HG02588 (cell line): ENCODE data around the gene IL1RAPL1.
"Not testable (repeated sequence)": the region's sequence is repeated elsewhere in the genome, so short reads cannot be mapped to it uniquely, and the experiment has no call there.

Experiments
- ATAC-seq: cut with Tn5 transposase; IDR thresholded peaks from one replicate; pipeline ENCODE4 v1.9.1; 2021; ENCODE audit warnings: mild to moderate bottlenecking, moderate library complexity; ENCODE audit not compliant: unreplicated experiment

The IL1RAPL1 gene

GRCh38 chrX:29242856-29243255 is 655.6 kb downstream of the IL1RAPL1 start:
- ATAC-seq: no peak

GRCh38 chrX:29243942-29244341 is 656.7 kb downstream of the IL1RAPL1 start:
- ATAC-seq: no peak

- no peak for ATAC-seq
These were observed 667.3 kb downstream of the IL1RAPL1 start for GRCh38 chrX:29254515-29254914.

- ATAC-seq: no peak
These were observed 670.3 kb downstream of the IL1RAPL1 start for GRCh38 chrX:29257521-29257920.

GRCh38 chrX:29269390-29269789 is 682.1 kb downstream of the IL1RAPL1 start:
- no peak for ATAC-seq

- no peak for ATAC-seq
These were observed 687.3 kb downstream of the IL1RAPL1 start for GRCh38 chrX:29274517-29274916.

- no peak for ATAC-seq
These were observed 688.7 kb downstream of the IL1RAPL1 start for GRCh38 chrX:29275928-29276327.

- ATAC-seq: no peak
These were observed 694.0 kb downstream of the IL1RAPL1 start for GRCh38 chrX:29281078-29281742.

- ATAC-seq: no peak
These were observed 698.4 kb downstream of the IL1RAPL1 start for GRCh38 chrX:29285664-29286063.

GRCh38 chrX:29295987-29296680 is 708.9 kb downstream of the IL1RAPL1 start:
- no peak for ATAC-seq

- no peak for ATAC-seq
These were observed 710.0 kb downstream of the IL1RAPL1 start for GRCh38 chrX:29297171-29297800.

GRCh38 chrX:29299684-29300083 is 712.4 kb downstream of the IL1RAPL1 start:
- no peak for ATAC-seq

GRCh38 chrX:29308726-29309125 is 721.5 kb downstream of the IL1RAPL1 start:
- no peak for ATAC-seq

- ATAC-seq: no peak
These were observed 728.7 kb downstream of the IL1RAPL1 start for GRCh38 chrX:29315931-29316330.

GRCh38 chrX:29318012-29318411 is 730.8 kb downstream of the IL1RAPL1 start:
- ATAC-seq: no peak

- ATAC-seq: not testable (repeated sequence)
These were observed 745.2 kb downstream of the IL1RAPL1 start for GRCh38 chrX:29332429-29332828.

GRCh38 chrX:29333091-29333490 is 745.8 kb downstream of the IL1RAPL1 start:
- ATAC-seq: not testable (repeated sequence)

GRCh38 chrX:29348288-29348687 is 761.0 kb downstream of the IL1RAPL1 start:
- ATAC-seq: no peak

- ATAC-seq: no peak
These were observed 772.0 kb downstream of the IL1RAPL1 start for GRCh38 chrX:29359276-29359675.

GRCh38 chrX:29374765-29375164 is 787.5 kb downstream of the IL1RAPL1 start:
- not testable (repeated sequence) for ATAC-seq

GRCh38 chrX:29376584-29376983 is 789.3 kb downstream of the IL1RAPL1 start:
- ATAC-seq: no peak

GRCh38 chrX:29382811-29383210 is 795.6 kb downstream of the IL1RAPL1 start:
- no peak for ATAC-seq
